ENCODE data around the gene ATP12A. TPM values are rescaled to one million over a fixed set of nuclear protein-coding genes. Genes with fewer than 3 reads are reported as not detected.

ATP12A gene
- total RNA-seq (2014; rRNA removed; shearing (Covaris generic)), result 0.10 TPM in 1 of 2 replicates, not detected in the other
- not detected in 2 replicates for polyA plus RNA-seq (2014; cell fraction: nucleus; rRNA removed)

DNA sequence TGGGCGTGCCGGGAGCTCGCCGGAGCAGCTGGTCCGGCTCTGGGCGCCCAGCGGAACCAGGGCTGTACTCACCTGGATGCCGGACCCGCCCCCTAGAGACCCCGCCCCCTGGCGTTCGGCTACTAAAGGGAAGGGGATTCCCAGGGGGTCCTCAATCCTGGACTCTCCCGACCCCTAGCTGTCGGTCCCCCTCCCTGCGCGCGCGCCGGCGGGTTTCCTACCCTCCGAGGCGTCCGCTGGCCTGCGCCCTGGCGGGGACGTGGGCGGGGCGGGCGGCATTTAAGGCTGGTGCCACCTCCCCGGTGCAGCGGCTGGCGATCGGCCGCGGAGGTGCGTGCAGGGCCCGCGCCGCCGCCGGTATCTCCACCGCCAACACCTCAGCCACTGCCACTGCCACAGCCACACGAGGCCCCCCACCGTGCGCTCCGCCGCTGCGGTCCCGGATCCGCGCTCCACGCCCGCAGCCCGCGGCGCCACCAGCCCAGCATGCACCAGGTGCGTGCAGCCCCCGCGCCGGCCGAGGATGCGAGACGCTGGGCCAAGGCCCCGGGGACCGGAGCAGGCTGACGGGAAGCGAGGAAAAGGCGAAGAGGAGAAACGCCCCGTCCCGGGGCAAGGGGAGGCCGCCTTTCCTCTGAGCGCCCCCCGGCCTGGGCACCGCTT lies at the start of gene ATP12A:
ATP12A (plus strand) TSS at position 151 of the 663 bp plus-strand sequence; CDS start at position 487, 336 bp downstream.
- DNase-seq (ENCODE audit: extremely low read depth, low read depth), result no peak

DNA sequence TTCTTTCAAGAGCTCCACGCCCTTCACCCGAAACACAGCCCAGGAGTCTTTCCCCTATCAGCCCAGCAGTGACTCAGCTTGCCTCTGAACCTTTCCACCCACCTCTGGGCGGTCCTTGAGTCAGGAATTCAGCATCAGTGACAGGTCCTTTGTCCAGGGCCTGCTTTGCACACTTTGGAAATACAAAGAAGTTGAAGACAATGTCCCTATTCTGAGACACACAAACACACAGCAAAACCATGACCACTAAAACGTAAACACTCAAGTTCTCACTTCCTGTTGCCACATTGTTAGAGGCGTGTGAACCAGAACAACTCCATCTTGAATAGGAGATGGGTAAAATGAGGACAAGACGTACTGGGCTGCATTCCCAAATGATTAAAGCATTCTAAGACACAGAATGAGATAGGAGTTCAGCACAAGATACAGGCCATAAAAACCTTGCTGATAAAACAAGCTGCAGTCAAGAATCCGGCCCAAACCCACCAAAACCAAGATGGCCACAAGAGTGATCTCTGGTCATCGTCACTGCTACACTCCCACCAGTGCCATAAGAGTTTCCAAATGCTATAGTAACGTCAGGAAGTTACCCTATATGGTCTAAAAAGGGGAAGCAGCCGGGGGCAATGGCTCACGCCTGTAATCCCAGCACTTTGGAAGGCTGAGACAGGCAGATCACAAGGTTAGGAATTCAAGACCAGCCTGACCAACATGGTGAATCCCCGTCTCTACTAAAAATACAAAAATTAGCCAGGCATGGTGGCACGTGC lies 49.2 kb upstream of the ATP12A start:
- no peak for DNase-seq (ENCODE audit: extremely low read depth, low read depth)

DNA sequence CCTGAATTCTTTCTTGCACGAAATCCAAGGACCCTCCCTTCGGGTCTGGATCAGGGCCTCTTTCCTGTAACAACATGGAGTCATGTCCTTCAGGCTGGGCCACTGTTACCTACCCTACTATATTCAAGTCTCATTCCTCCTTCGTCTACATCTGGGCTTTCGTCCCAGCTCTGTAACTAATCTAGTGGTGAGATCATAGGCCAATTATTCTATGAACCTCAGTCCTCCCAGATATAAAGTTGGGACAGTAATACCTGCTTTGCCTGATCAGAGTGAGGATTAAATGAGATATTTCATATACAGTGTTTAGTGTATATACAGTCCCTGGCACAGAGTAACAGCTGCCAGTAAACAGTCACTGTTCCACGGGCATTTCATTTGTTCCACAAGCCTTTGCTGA lies 48.3 kb upstream of the ATP12A start:
- no peak for DNase-seq (ENCODE audit: extremely low read depth, low read depth)

DNA sequence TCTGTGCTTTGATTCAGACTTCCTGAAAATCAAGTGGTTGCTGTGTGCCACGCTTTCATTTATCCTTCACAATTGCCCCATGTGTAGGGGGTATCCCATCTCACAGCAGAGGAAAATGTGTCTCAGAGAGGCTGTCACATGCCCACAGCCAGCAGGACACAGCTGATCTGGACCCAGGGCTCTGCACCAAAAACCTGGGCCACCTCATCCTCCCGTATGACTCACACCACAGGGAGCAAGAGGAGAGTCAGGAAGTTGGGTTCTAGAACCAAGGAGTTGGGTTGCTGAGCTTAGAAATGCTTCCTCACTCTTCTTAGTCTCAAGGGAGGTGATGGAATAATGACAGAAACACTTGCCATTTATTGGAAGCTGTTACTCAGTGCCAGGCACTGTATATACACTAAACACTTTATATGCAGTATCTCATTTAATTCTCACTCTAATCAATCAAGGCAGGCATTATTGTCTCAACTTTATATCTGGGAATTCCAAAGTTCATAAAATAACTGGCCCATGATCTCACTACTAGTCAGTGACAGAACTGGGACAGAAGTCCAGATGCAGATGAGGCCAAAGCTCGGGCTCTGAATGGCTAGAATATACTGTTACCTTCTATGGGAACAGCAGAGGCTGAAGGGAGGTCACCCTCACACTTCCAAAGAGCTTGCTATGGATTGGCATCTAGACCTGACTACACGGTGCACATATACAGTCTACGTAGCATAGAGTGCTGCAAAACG lies 47.7 kb upstream of the ATP12A start:
- DNase-seq (ENCODE audit: extremely low read depth, low read depth), result no peak

DNA sequence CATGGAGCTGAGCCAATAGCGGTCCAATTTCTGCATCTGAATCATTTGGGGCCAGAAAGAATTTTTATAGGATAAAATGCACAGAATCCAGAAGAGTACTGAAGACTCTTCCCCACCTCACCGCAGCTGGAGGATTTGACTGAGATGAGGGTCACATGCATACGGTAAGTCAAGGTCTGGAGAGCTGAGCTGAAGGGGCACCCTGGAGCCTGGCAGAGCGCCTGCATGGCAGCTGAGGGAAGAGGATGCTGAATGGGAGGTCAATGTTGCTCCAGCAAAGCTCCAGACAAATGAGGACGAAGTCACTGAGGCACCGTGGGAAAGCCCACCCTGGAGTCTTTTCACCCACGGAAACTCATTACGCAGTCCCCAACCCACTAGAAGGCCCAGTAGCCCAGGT lies 43.4 kb upstream of the ATP12A start:
- DNase-seq (ENCODE audit: extremely low read depth, low read depth), result no peak

DNA sequence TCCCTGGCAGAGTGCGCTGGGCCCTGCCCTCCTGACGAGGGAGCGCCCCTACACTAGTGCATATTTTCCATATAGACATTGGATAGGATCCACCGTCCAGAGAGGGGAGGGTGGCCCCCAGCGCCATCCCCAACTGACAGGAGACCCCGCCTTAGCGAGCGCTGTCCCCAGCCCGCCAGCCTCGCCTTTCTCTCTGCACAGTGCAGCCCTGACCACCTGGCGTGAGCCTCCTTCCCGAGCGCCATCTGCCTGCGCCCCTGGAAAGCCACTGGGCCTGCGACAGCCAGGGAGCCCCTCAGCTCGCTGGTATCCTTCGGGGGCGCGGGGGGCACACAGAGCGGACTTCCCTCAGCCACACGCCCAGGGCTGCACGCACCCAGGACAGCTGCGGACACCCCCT lies 42.1 kb upstream of the ATP12A start:
- no peak for DNase-seq (ENCODE audit: extremely low read depth, low read depth)

DNA sequence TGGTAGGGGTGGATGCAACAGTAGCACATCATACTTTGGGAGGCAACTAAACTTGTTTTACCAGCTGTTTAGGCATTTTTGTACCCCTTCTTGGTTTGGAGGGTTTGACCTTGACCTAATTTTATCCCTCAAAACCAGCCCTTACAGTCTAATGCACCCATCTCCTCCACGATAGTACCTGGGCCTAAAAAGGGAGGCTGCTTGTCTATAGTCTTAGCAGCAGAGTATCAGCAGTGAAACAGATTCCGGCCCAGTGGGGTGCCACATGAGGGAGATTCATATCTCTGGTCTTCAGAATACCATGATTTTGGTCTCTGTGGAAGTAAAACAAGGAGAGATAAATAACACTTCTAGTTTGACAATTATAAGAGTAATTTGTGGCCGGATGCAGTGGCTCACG lies 39.5 kb upstream of the ATP12A start:
- no peak for DNase-seq (ENCODE audit: extremely low read depth, low read depth)

DNA sequence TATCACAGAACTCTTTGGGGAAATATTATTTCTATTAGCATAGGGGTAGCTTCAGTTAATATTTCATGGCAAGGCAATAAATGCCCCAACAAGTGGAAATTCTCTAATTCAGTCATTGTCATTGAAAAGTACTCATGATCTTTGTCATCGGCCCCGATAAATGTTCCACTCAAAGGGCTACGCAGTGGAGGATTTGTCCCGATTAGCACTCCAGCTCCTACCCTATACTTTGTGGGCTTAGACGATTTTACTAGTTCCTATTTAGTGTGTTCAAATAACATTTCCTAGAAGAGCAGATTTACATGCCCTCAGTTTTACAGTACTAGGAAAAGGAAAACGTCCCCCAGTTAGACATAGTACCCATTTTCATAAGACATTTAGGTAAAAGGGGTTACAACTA lies 38.0 kb upstream of the ATP12A start:
- no peak for DNase-seq (ENCODE audit: extremely low read depth, low read depth)

DNA sequence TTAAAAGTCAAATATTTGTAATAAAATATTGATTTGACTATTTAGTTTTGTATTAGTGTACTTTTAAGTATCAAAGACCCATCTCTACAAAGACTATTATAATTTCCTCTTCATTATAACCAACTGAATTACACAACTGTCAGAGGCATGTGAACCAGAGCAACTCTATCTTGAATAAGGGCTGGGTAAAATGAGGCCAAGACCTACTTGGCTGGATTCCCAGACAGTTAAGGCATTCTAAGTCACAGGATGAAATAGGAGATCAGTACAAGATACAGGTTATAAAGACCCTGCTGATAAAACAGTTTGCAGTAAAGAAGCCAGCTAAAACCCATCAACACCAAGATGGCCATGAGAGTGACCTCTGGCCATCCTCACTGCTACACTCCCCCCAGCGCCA lies 36.2 kb upstream of the ATP12A start:
- DNase-seq (ENCODE audit: extremely low read depth, low read depth), result no peak

DNA sequence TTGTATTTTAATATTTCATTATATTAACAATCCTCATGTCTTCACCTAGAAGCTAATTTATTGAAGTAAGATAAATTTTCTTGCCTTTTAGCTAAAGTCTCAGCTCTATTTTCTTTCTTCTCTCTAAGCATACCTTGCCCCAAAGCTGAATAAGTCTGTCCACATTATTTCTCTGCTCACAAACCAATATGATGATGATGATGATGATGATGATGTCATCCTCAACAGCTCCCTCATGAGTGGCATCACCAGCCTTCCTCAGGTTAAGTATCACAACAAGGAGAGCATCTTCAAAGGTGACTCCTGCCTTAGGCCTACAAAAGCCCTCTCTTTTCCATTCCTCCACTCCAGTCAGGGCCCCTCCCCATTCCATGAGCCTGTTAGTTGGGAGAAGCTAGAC lies 31.9 kb upstream of the ATP12A start:
- no peak for DNase-seq (ENCODE audit: extremely low read depth, low read depth)

DNA sequence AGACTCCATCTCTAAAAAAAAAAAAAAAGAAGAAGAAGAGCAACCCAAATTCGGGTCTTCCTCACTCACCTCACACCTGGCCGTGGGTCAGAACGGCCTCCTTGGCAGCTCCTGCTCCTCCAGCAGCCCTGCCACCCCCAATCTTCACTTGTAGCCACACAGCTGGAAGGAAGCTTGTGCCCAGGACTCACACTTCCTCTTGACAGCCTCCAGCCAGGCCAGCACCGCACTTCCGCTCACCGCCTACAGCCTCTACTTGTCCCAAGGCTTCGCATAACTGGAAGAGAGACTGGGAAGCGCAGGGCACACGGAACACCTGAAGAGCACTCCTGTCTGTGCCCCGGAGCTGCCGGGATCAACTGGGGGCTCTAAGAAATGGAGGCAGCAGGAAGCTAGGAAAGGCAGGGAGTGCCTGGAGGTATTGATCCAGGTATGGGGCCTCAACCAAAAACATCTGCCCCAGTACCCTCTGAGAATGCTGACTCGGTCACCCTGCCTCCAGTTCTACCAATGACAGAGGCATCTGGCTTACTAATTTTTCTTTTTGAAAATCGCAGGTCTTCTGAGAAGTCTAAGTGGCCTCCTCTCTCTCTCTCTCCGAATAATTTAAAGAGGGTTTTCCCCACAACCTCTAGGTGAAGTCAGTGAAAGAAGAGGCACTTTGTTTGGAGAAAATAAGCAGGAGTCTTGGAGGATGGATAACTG lies 31.1 kb upstream of the ATP12A start:
- no peak for DNase-seq (ENCODE audit: extremely low read depth, low read depth)

DNA sequence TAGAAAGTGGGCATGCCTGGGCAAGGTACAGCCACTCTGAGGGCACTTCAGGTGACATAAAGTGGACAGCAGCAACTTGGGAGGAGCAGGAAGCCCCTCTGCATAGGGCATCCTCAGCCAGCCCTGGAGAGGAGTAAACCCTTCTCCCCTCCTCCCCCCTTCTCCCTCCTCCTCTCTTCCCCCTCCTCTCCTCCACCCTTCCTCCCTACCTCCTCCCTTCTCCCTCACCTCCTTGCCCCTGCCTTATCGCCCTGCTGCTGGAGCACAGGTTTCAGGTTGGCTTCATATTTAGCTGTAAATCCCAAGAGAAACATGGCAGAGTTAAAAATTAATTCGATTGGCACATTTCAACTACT lies 30.5 kb upstream of the ATP12A start:
- no peak for DNase-seq (ENCODE audit: extremely low read depth, low read depth)

DNA sequence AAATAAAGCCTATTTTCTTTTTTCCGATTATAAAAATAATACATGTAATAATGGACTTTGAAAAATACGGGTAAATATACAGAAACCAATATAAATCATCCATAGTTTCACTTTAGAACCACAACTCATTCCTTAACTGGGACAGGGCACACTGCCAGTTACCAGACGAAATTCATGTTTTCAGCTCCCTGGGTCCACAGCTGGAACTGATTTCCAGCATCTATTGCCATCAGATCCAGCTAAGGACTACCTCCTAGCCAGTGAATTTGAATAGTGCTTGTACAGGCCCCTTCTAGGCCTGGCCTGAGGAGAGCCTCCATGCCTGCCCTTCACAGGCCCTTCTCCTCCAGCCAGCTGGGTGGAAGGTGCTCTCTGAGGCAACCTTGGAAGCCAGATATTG lies 30.0 kb upstream of the ATP12A start:
- DNase-seq (ENCODE audit: extremely low read depth, low read depth), result no peak

DNA sequence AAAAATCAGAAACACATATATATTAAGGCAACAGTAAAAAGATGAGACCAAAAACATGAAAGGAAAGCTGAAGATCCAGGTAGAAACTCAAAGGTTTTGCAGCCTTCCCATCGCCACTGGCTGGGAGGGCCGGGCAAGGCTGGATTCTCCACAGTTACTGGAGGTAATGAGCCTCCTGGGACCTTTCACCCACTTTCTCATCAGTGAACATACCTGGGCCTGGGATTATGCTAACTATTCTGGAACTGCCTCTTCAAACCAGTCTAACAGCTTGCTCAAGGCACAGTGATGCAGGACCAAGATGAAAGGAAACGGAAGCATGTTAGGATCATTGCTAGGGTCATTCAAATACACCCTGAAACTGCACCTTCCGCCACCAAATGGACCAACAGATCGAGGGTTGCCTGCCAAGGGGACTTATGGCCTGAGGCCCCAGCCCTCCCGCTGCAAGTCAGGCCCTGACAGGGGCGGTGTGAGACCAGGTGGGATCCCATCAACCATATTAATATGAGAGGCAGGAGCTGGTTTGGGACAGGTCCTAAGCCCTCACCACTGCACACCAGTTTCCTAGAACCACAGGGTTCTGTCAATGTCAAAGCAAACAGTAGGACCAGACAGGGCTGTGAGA lies 28.4 kb upstream of the ATP12A start:
- no peak for DNase-seq (ENCODE audit: extremely low read depth, low read depth)

DNA sequence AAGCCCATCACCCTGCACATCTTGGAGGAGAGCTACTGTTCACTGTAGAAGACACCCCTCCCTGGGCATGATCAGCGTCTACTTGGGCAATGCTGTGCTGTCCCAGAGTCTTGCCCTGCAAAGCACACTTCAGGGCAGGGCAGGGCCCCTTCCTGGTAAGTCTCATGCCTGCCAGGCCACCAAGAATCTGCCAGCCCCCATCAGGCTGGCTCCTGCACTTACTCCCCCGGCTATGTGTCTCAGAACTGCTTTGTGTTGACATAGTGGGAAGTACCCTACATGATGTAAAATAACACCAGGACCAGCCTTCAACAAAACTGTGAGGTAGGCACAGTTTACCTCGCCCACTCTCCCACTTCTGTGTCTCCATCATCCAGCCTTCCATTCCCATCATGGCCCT lies 27.8 kb upstream of the ATP12A start:
- DNase-seq (ENCODE audit: extremely low read depth, low read depth), result no peak

DNA sequence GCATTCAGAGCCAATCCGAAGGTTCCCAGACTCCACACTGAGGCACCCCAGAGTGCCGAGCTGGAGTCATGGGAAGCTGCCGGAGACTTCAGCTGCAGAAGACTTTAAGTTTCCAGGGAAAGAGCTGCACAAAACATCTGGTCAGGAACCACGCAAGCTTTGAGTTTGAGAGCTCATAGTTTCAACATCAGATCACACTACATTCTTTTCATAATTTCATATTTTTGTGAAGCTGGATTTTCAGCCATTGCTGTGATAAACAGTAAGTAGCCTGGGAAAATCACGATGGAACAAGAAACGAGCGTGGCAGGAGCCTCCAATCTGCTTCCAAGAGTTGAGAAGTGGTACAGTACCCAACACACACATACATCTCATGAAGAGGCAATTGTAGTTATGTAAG lies 25.5 kb upstream of the ATP12A start:
- DNase-seq (ENCODE audit: extremely low read depth, low read depth), result no peak

DNA sequence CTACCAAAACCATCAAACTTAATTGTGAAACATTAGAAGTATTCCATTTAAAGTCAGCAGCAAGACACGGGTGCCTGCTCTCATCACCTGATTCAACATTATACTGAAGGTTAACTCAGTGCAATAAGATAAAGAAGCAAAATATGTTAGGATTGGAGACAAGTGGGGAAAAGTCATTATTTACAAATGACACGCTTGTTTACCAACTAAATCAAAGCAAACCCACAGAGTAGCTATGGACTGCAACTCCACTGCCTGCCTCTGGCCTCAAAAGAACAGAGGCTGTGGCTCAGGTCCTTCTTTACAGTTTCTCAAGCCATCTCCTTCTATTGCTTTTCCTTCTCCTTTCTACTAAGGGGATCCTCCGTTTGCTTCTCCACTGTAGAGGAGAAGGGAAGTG lies 21.0 kb upstream of the ATP12A start:
- no peak for DNase-seq (ENCODE audit: extremely low read depth, low read depth)

DNA sequence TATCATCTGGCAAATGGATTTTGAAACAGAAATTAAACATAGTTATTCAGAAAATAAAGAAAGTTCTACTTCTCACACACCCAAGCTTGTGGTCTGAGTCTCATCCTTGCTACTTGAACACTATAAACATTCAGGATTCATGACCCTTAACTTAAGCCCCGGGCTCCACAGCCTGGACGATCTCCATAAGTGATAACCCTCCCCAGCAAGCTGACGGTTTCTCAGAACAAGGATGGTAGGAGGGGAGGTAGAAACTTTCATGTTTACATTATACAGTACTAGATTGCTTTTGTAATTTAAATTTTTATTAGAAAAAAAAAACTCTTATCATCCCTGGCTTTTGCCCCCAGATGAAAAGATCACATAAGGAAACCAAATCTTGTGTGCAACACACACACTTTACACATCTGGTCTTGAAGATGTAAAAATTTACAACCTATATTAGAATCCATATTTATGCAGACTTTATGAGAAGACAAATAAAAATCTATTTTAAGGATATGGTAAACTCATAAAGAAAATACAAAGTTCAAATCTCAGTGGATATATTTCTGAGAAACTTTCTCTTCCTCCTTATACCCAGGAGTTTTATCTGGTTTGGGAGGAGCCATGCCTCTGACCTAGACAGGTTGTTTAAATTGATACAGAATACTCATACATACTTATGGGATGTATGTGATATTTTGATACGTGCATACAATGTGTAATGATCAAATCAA lies 20.0 kb upstream of the ATP12A start:
- no peak for DNase-seq (ENCODE audit: extremely low read depth, low read depth)

DNA sequence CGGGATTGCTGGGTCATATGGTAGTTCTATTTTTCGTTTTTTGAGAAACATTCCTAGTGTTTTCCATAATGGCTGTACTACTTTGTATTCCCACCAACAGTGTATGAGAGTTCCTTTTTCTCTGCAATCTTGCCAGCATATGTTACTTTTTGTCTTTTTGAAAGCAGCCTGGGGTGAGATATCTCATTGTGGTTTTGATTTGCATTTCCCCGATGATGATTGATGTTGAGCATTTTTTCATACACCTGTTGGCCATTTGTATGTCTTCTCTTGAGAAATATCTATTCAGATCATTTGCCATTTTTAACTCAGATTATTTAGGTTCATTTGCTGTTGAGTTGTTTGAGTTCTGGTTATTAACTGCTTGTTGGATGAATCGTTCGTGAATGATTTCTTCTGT lies 18.5 kb upstream of the ATP12A start:
- no peak for DNase-seq (ENCODE audit: extremely low read depth, low read depth)

All from NCI-H460 (cell line).